Activated CD4-positive, CD25-positive, alpha-beta regulatory T cell treated with anti-CD3 and anti-CD28 coated beads, Interleukin-2, amount 50 U/mL, for 72 hours (primary cell): ENCODE results near the gene OR51A7.

Source experiments
- DNase-seq: peaks from one replicate; pipeline ENCODE4 v3.0.0; 2021

OR51A7 gene

DNA sequence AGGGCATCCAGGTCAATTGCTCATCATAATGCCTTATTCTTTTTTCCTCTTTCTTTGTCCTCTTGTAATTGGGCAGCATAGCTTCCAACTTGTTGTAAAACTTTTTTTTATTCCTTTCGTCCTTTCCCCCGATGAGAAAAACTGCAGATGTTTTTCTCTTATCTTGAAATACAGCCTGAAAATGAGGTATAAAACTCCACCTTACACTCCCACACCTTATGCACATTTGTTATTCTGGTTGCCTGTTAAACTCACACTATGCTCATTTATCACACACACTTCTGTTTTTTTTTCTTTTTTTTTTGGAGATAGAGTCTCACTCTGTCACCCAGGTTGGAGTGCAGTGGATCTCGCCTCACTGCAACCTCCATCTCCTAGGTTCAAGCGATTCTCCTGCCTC lies 53.8 kb downstream of the OR51A7 start:
- DNase-seq: no peak
